Parathyroid adenoma (tissue), 2 donors: ENCODE data around the gene BMPR2.
"Not testable (repeated sequence)": the region's sequence is repeated elsewhere in the genome, so short reads cannot be mapped to it uniquely, and the experiment has no call there.

Experiments
- H2AFZ ChIP-seq: fragments of 300-600 bp; sonication (generic); one replicate; pipeline ENCODE4 v1.7.0; 2017; ENCODE audit warnings: antibody characterized with exemption, mild to moderate bottlenecking
- H3K27ac ChIP-seq: fragments of 300-600 bp; sonication (generic); one replicate; pipeline ENCODE4 v1.7.0; 2017
- H3K27me3 ChIP-seq: fragments of 300-600 bp; sonication (generic); one replicate; pipeline ENCODE4 v1.7.0; 2017; ENCODE audit warnings: low read length; ENCODE audit not compliant: control insufficient read depth, insufficient read depth
- H3K36me3 ChIP-seq: fragments of 300-600 bp; sonication (generic); one replicate; pipeline ENCODE4 v1.7.0; 2017; ENCODE audit warnings: low read length; ENCODE audit not compliant: control insufficient read depth, insufficient read depth
- H3K4me1 ChIP-seq: fragments of 300-600 bp; sonication (generic); one replicate; pipeline ENCODE4 v1.7.0; 2017; ENCODE audit warnings: control low read depth
- H3K4me2 ChIP-seq: fragments of 300-600 bp; sonication (generic); one replicate; pipeline ENCODE4 v1.7.0; 2017; ENCODE audit warnings: low read length
- H3K4me3 ChIP-seq: fragments of 300-600 bp; sonication (generic); one replicate; pipeline ENCODE4 v1.7.0; 2017; ENCODE audit warnings: low read depth, low read length
- H3K79me2 ChIP-seq: fragments of 300-600 bp; sonication (generic); one replicate; pipeline ENCODE4 v1.7.0; 2017; ENCODE audit warnings: control low read depth
- H3K9ac ChIP-seq: fragments of 300-600 bp; sonication (generic); one replicate; pipeline ENCODE4 v1.7.0; 2017; ENCODE audit warnings: mild to moderate bottlenecking
- H3K9me3 ChIP-seq: fragments of 300-600 bp; sonication (generic); one replicate; pipeline ENCODE4 v1.7.0; 2017; ENCODE audit warnings: low read length; ENCODE audit not compliant: control insufficient read depth
- TF ChIP-seq, protein P1 (sequence below): fragments of 300-600 bp; sonication (generic); IDR thresholded peaks from one replicate; pipeline ENCODE4 v1.7.0; 2017; ENCODE audit warnings: antibody characterized with exemption, mild to moderate bottlenecking
- donor health status: primary hyperparathyroidism.

Gene BMPR2

DNA sequence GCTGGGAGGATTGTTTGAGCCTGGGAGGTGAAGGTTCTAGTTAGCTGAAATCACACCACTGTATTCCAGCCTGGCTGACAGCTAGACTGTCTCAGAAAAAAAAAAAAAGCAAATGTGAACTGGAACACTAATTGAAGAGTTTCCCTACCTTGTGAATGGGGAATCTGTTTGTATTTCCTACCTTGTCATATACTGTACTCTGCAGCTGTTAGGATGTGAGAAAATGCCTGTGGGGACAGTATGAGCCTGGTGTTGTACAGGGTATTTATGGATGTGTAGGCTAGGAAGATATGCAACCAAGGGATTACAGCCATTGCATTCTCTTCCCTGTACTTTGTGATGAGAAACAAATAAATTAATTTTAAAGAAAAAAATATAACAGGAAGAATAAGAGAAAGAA, 145.3 kb downstream of the BMPR2 start:
- Histone ChIP-seq H3K36me3 (no peaks in the 10 kb centered on the region), H3K9me3 (no peaks in the 10 kb centered on the region), H3K27me3 (no peaks in the 10 kb centered on the region), H3K79me2 (no peaks in the 10 kb centered on the region), H3K27ac (no peak overlapping the region), H2AFZ (no peak overlapping the region), H3K4me1 (no peaks in the 10 kb centered on the region), H3K4me3 (no peak overlapping the region), H3K4me2 (no peak overlapping the region), H3K9ac (no peak overlapping the region)
- TF ChIP-seq, protein P1, sequence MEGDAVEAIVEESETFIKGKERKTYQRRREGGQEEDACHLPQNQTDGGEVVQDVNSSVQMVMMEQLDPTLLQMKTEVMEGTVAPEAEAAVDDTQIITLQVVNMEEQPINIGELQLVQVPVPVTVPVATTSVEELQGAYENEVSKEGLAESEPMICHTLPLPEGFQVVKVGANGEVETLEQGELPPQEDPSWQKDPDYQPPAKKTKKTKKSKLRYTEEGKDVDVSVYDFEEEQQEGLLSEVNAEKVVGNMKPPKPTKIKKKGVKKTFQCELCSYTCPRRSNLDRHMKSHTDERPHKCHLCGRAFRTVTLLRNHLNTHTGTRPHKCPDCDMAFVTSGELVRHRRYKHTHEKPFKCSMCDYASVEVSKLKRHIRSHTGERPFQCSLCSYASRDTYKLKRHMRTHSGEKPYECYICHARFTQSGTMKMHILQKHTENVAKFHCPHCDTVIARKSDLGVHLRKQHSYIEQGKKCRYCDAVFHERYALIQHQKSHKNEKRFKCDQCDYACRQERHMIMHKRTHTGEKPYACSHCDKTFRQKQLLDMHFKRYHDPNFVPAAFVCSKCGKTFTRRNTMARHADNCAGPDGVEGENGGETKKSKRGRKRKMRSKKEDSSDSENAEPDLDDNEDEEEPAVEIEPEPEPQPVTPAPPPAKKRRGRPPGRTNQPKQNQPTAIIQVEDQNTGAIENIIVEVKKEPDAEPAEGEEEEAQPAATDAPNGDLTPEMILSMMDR = no peak

DNA sequence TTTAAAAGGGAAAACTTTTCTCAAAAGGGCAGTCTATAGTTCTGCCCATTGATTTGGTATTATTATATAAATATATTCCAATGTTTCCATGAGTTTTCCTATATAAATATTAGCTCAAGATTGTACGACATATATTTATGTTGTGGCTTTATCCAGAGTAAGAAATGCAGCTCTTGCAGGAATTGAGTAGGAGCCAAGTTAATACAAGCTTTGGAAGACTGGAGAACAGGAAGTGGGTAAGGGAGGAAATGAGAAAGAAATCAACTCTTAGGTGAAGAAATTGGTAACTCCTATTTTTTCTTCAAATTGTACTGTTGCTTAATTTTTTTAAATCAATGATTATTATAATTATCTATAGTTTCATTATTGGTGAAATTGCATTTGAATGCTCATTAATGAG, 153.3 kb downstream of the BMPR2 start:
- Histone ChIP-seq H3K27ac (no peak overlapping the region), H3K27me3 (no peaks in the 10 kb centered on the region), H2AFZ (no peak overlapping the region), H3K4me3 (no peak overlapping the region), H3K36me3 (no peaks in the 10 kb centered on the region), H3K9me3 (no peaks in the 10 kb centered on the region), H3K4me1 (no peaks in the 10 kb centered on the region), H3K4me2 (no peak overlapping the region), H3K9ac (no peak overlapping the region), H3K79me2 (no peaks in the 10 kb centered on the region)
- TF ChIP-seq, protein P1 = no peak

DNA sequence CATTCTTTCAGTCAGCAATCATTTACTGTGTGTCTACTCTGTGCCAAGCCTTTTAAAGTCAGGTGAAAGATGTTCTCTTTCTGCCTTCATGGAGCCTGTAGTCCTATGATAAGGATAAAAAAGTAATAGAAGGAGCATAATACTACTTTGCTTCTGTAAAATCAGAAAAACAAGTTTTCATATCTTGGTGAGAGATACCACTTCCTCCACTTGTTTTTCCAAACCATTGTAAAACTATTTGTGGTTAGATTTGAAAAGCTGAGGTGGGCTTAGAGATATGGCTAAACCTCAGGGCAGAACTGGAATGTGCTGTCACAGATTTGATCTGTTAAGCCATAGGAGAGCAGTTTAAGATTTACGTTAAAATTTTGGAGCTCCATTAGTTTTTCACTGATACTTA, 153.9 kb downstream of the BMPR2 start:
- Histone ChIP-seq H3K36me3 (no peaks in the 10 kb centered on the region), H3K4me1 (no peaks in the 10 kb centered on the region), H2AFZ (no peak overlapping the region), H3K27me3 (no peaks in the 10 kb centered on the region), H3K27ac (no peak overlapping the region), H3K4me2 (no peak overlapping the region), H3K79me2 (no peaks in the 10 kb centered on the region), H3K9me3 (no peaks in the 10 kb centered on the region), H3K9ac (no peak overlapping the region), H3K4me3 (no peak overlapping the region)
- TF ChIP-seq, protein P1 = no peak

DNA sequence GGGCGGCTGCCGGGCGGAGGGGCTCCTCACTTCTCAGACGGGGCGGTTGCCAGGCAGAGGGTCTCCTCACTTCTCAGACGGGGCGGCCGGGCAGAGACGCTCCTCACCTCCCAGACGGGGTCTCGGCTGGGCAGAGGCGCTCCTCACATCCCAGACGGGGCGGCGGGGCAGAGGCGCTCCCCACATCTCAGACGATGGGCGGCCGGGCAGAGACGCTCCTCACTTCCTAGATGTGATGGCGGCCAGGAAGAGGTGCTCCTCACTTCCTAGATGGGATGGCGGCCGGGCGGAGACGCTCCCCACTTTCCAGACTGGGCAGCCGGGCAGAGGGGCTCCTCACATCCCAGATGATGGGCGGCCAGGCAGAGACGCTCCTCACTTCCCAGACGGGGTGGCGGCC, 159.2 kb downstream of the BMPR2 start:
- H2AFZ ChIP-seq, H3K9ac ChIP-seq, H3K4me2 ChIP-seq, H3K36me3 ChIP-seq, H3K79me2 ChIP-seq, H3K4me1 ChIP-seq, H3K27ac ChIP-seq, H3K4me3 ChIP-seq, H3K27me3 ChIP-seq, H3K9me3 ChIP-seq: not testable (repeated sequence)

DNA sequence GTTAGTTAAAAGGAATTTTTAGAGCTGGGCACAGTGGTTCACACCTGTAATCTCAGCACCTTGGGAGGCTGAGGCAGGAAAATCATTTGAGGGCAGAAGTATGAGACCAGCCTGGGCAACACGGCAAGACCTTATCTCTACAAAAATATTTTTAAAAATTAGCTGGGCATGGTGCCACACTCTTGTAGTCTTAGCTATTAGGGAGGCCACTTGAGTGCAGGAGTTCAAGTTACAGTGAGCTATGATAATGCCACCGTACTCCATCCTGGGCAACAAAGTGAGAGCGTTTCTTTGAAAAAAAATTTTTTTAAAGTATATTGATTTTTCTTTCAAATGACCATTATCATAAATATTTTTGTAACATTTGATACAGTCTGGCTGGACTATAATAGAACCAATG, 165.0 kb downstream of the BMPR2 start:
- Histone ChIP-seq H3K36me3 (no peaks in the 10 kb centered on the region), H3K27ac (no peak overlapping the region), H2AFZ (no peak overlapping the region), H3K9me3 (no peaks in the 10 kb centered on the region), H3K4me2 (no peak overlapping the region), H3K4me1 (no peaks in the 10 kb centered on the region), H3K79me2 (no peaks in the 10 kb centered on the region), H3K9ac (no peak overlapping the region), H3K4me3 (no peak overlapping the region), H3K27me3 (no peaks in the 10 kb centered on the region)
- TF ChIP-seq, protein P1 = no peak
